H1 (cell line): ENCODE data around the gene C9orf40. TPM values are rescaled to one million over a fixed set of nuclear protein-coding genes. Genes with fewer than 3 reads are reported as not detected.

ENCODE experiments used
- CTCF ChIA-PET: fragments of 300-600 bp; sonication (Branson Sonifier 250); formaldehyde crosslinking; loops from one replicate; lab custom pipeline; 2021; ENCODE audit not compliant: partially characterized antibody; lab: Charles Lee
- POLR2A ChIA-PET: fragments of 300-600 bp; sonication (Branson Sonifier 250); formaldehyde crosslinking; loops from one replicate; lab custom pipeline; 2021; ENCODE audit warnings: inconsistent platforms; ENCODE audit not compliant: partially characterized antibody; lab: Charles Lee
- DNase-seq, 2 experiments: peaks; one replicate each; pipeline versions ENCODE4 v3.0.0 to v3.0.0-alpha.2; 2010 to 2022; ENCODE audit warnings: low spot score in 2 of 2, low read depth in 1 of 2, mixed read lengths in 1 of 2
- FAIRE-seq: peaks from 2 replicates; lab custom pipeline; 2011; peaks lifted over from hg19 to GRCh38; lab: Jason Lieb, UNC
- H2AFZ ChIP-seq: 2 replicates; pipeline ENCODE4 v1.8.1; 2012; ENCODE audit warnings: low read length, inconsistent platforms
- H2AK5ac ChIP-seq: 2 replicates; pipeline ENCODE4 v1.6.1; 2013; ENCODE audit warnings: low read depth, low read length
- H2BK120ac ChIP-seq: replicated peaks from 2 replicates; pipeline ENCODE3; 2013; ENCODE audit warnings: low read depth, low read length, inconsistent platforms
- H2BK12ac ChIP-seq: 2 replicates; pipeline ENCODE4 v1.6.1; 2013; ENCODE audit warnings: low read depth, low read length
- H2BK15ac ChIP-seq: 2 replicates; pipeline ENCODE4 v1.6.1; 2013; ENCODE audit warnings: low read length
- H2BK20ac ChIP-seq: 2 replicates; pipeline ENCODE4 v1.6.1; 2013; ENCODE audit warnings: low read length
- H2BK5ac ChIP-seq: 2 replicates; pipeline ENCODE4 v1.6.1; 2013; ENCODE audit warnings: low read depth, low read length
- H3K14ac ChIP-seq: 2 replicates; pipeline ENCODE4 v1.6.1; 2013; ENCODE audit warnings: inconsistent platforms; ENCODE audit not compliant: insufficient read length
- H3K18ac ChIP-seq: 2 replicates; pipeline ENCODE4 v1.6.1; 2013; ENCODE audit warnings: low read length; ENCODE audit errors: extremely low read depth
- H3K23ac ChIP-seq: 2 replicates; pipeline ENCODE4 v1.6.1; 2013; ENCODE audit warnings: inconsistent platforms; ENCODE audit not compliant: insufficient read length
- H3K23me2 ChIP-seq: 2 replicates; pipeline ENCODE4 v1.6.1; 2013; ENCODE audit warnings: low read depth, low read length
- H3K27ac ChIP-seq: 2 replicates; pipeline ENCODE4 v1.6.1; 2011; ENCODE audit warnings: low read depth, low read length, inconsistent platforms
- H3K27me3 ChIP-seq, 4 experiments: replicated peaks in 1 of 4; 1 replicate in 1 of 4; 2 replicates in 3 of 4; pipeline versions ENCODE4 v1.6.1 to v1.8.1; 2011 to 2013; ENCODE audit warnings: low read length in 3 of 4, mild to moderate bottlenecking in 3 of 4, inconsistent platforms in 2 of 4, mixed read lengths in 2 of 4, moderate library complexity in 1 of 4; ENCODE audit not compliant: control insufficient read depth in 3 of 4, insufficient read depth in 3 of 4; ENCODE audit errors: extremely low read depth in 1 of 4
- H3K36me3 ChIP-seq, 4 experiments: 2 replicates each; pipeline versions ENCODE4 v1.6.1 to v1.8.1; 2011 to 2013; ENCODE audit warnings: mild to moderate bottlenecking in 4 of 4, low read length in 3 of 4, moderate library complexity in 2 of 4, control low read depth in 1 of 4, inconsistent platforms in 1 of 4; ENCODE audit not compliant: insufficient read depth in 4 of 4, control insufficient read depth in 2 of 4
- H3K4ac ChIP-seq: replicated peaks from 2 replicates; pipeline ENCODE3; 2013; ENCODE audit warnings: low read length, low read depth, mixed read lengths, inconsistent platforms; ENCODE audit not compliant: insufficient read length
- H3K4me1 ChIP-seq, 4 experiments: replicated peaks in 1 of 4; 1 replicate in 1 of 4; 2 replicates in 3 of 4; pipeline versions ENCODE4 v1.6.1 to v1.8.1; 2011 to 2013; ENCODE audit warnings: low read length in 3 of 4, inconsistent platforms in 2 of 4, mixed read lengths in 1 of 4; ENCODE audit not compliant: insufficient read depth in 4 of 4, control insufficient read depth in 3 of 4
- H3K4me2 ChIP-seq, 2 experiments: 2 replicates each; pipeline versions ENCODE4 v1.6.1 to v1.8.1; 2011 to 2013; ENCODE audit warnings: low read depth in 2 of 2, low read length in 2 of 2, control low read depth in 1 of 2, inconsistent platforms in 1 of 2, mild to moderate bottlenecking in 1 of 2; ENCODE audit not compliant: insufficient read depth in 1 of 2
- H3K4me3 ChIP-seq, 4 experiments: fragments of 200-600, 300-600 bp in 1 of 4; sonication (generic), shearing (Covaris generic), sonication (Bioruptor Twin) in 1 of 4; 2 replicates each; pipeline versions ENCODE4 v1.5.1 to v1.8.1; 2011 to 2016; ENCODE audit warnings: low read length in 4 of 4, low read depth in 3 of 4, control low read depth in 2 of 4, inconsistent platforms in 2 of 4, mild to moderate bottlenecking in 2 of 4, mixed read lengths in 1 of 4, moderate library complexity in 1 of 4; ENCODE audit not compliant: insufficient read depth in 2 of 4; ENCODE audit errors: extremely low read depth in 1 of 4
- H3K56ac ChIP-seq: replicated peaks from 2 replicates; pipeline ENCODE3; 2013; ENCODE audit warnings: low read depth, mild to moderate bottlenecking, mixed read lengths, low read length, inconsistent platforms; ENCODE audit not compliant: insufficient read length
- H3K79me1 ChIP-seq: 2 replicates; pipeline ENCODE4 v1.6.1; 2013; ENCODE audit warnings: low read depth, low read length, control low read depth
- H3K79me2 ChIP-seq, 2 experiments: 2 replicates each; pipeline versions ENCODE4 v1.6.1 to v1.8.1; 2012 to 2013; ENCODE audit warnings: low read length in 2 of 2, mild to moderate bottlenecking in 2 of 2, inconsistent platforms in 1 of 2; ENCODE audit not compliant: insufficient read depth in 2 of 2, control insufficient read depth in 1 of 2
- H3K9ac ChIP-seq, 4 experiments: replicated peaks in 1 of 4; 1 replicate in 1 of 4; 2 replicates in 3 of 4; pipeline versions ENCODE4 v1.6.1 to v1.8.1; 2011 to 2013; ENCODE audit warnings: low read depth in 3 of 4, low read length in 3 of 4, control low read depth in 2 of 4, mild to moderate bottlenecking in 2 of 4, moderate library complexity in 2 of 4, inconsistent platforms in 1 of 4; ENCODE audit errors: extremely low read depth in 1 of 4
- H3K9me3 ChIP-seq, 2 experiments: 2 replicates each; pipeline versions ENCODE4 v1.6.1 to v1.8.1; 2012 to 2013; ENCODE audit warnings: mild to moderate bottlenecking in 2 of 2, moderate library complexity in 2 of 2, control low read depth in 1 of 2, inconsistent platforms in 1 of 2, low read depth in 1 of 2, low read length in 1 of 2, mixed read lengths in 1 of 2; ENCODE audit not compliant: insufficient read depth in 2 of 2
- H4K20me1 ChIP-seq, 2 experiments: replicated peaks in 1 of 2; 2 replicates each; pipeline versions ENCODE3 to v1.8.1; 2011 to 2013; ENCODE audit warnings: inconsistent platforms in 2 of 2, low read length in 2 of 2, mild to moderate bottlenecking in 1 of 2; ENCODE audit not compliant: insufficient read depth in 2 of 2, control insufficient read depth in 1 of 2
- H4K5ac ChIP-seq: 2 replicates; pipeline ENCODE4 v1.6.1; 2013; ENCODE audit warnings: low read length, low read depth, mixed read lengths, inconsistent platforms; ENCODE audit not compliant: insufficient read length
- H4K8ac ChIP-seq: 2 replicates; pipeline ENCODE4 v1.8.0; 2013; ENCODE audit warnings: mild to moderate bottlenecking, moderate library complexity, low read length, inconsistent platforms; ENCODE audit not compliant: insufficient read depth; ENCODE audit errors: extremely low read depth
- H4K91ac ChIP-seq: replicated peaks from 2 replicates; pipeline ENCODE3; 2013; ENCODE audit warnings: low read length, mixed read lengths, inconsistent platforms; ENCODE audit not compliant: insufficient read length
- CBX5 ChIP-seq: fragments of 300-800, 300-1000 bp; sonication (generic); IDR thresholded peaks from 2 replicates; pipeline ENCODE4 v1.7.1; 2016; ENCODE audit warnings: antibody characterized with exemption, low read length, low read depth
- CEBPB ChIP-seq: IDR thresholded peaks from 2 replicates; pipeline ENCODE4 v1.6.1; 2012; ENCODE audit warnings: low read depth, low read length
- CHD2 ChIP-seq: IDR thresholded peaks from 2 replicates; pipeline ENCODE4 v1.6.1; 2012; ENCODE audit warnings: low read length, improper control_type of control experiment
- CTBP2 ChIP-seq: IDR thresholded peaks from 2 replicates; pipeline ENCODE4 v1.7.0; 2011; ENCODE audit warnings: borderline replicate concordance, mild to moderate bottlenecking, moderate library complexity, mixed read lengths, low read length; ENCODE audit not compliant: insufficient read depth, insufficient read length
- HDAC6 ChIP-seq: IDR thresholded peaks from one replicate; pipeline ENCODE4 v1.7.1; 2012; ENCODE audit warnings: low read depth, mild to moderate bottlenecking, inconsistent platforms, low read length, moderate library complexity
- JUND ChIP-seq: IDR thresholded peaks from 2 replicates; pipeline ENCODE4 v1.6.1; 2011; ENCODE audit warnings: mild to moderate bottlenecking, improper control_type of control experiment, low read length
- KDM1A ChIP-seq: fragments of 200-600, 300-600 bp; sonication (generic); IDR thresholded peaks from 2 replicates; pipeline ENCODE4 v1.7.1; 2016; ENCODE audit warnings: mild to moderate bottlenecking, low read length, borderline replicate concordance
- KDM4A ChIP-seq: IDR thresholded peaks from one replicate; pipeline ENCODE4 v1.7.1; 2012; ENCODE audit warnings: low read depth, mild to moderate bottlenecking, moderate library complexity, low read length, inconsistent platforms; ENCODE audit not compliant: severe bottlenecking
- MAFK ChIP-seq: IDR thresholded peaks from 2 replicates; pipeline ENCODE4 v1.6.1; 2012; ENCODE audit warnings: low read depth, mild to moderate bottlenecking, improper control_type of control experiment, low read length
- POLR2AphosphoS5 ChIP-seq: IDR thresholded peaks from 2 replicates; pipeline ENCODE4 v1.6.1; 2011; ENCODE audit warnings: low read depth, low read length
- POU5F1 ChIP-seq: IDR thresholded peaks from 2 replicates; pipeline ENCODE4 v1.6.1; 2011; ENCODE audit warnings: low read depth, mild to moderate bottlenecking, low read length, moderate library complexity
- SIX5 ChIP-seq: IDR thresholded peaks from 2 replicates; pipeline ENCODE4 v1.6.1; 2011; ENCODE audit warnings: mild to moderate bottlenecking, low read depth, low read length
- SP1 ChIP-seq: IDR thresholded peaks from 2 replicates; pipeline ENCODE4 v1.6.1; 2011; ENCODE audit warnings: low read depth, low read length
- SUZ12 ChIP-seq: fragments of 200-600 bp; sonication (generic); IDR thresholded peaks from 2 replicates; pipeline ENCODE4 v1.6.1; 2012; ENCODE audit warnings: mild to moderate bottlenecking, inconsistent platforms, low read length, moderate library complexity, mixed read lengths
- WGBS, 2 experiments: shearing (Covaris generic) in 1 of 2; methylation state at CpG; one replicate each; pipeline versions ENCODE4 v1.1.6 to v1.1.7; 2013 to 2015; ENCODE audit warnings: low lambda C conversion rate in 2 of 2, mixed read lengths in 2 of 2, inconsistent platforms in 1 of 2, low coverage in 1 of 2, missing lambda C conversion rate in 1 of 2; ENCODE audit not compliant: insufficient replicate concordance in 2 of 2, insufficient coverage in 1 of 2, insufficient read length in 1 of 2; ENCODE audit errors: extremely low coverage in 1 of 2, missing lambda C conversion rate in 1 of 2; 5-methylcytosine and 5-hydroxymethylcytosine counted together
- polyA plus RNA-seq, 7 experiments: library from polyadenylated mRNA; depleted of rRNA in 3 of 7; stranded (reverse) in 5 of 7; unstranded in 2 of 7; fragments of >200 nt in 5 of 7; fragments of 200-250 nt in 2 of 7; gene quantifications; 1 replicate in 5 of 7; 2 replicates in 1 of 7; 4 replicates in 1 of 7; pipeline versions ENCODE4 v1.2.1 to v1.2.3, GENCODE V29; 2011 to 2013; ENCODE audit warnings: missing spikeins in 2 of 7, mixed read lengths in 2 of 7
- total RNA-seq: library from RNA; stranded (reverse); fragmentation: NEBNext Ultra II Directional; extraction: Animal tissue kit (Norgen Biotek cat#: 25700); gene quantifications from 2 replicates; pipeline ENCODE4 v1.2.1, GENCODE V29; 2021
- TF ChIP-seq, protein P1 (sequence below): IDR thresholded peaks from 2 replicates; pipeline ENCODE4 v1.6.1; 2011; ENCODE audit warnings: low read length, improper control_type of control experiment

C9orf40 gene
- total and polyA plus RNA-seq, 2 of the 8 experiments (the other 6 are each of a cell fraction or from before 2014, with no cell fraction given), result 3.6 to 11.2 TPM

DNA sequence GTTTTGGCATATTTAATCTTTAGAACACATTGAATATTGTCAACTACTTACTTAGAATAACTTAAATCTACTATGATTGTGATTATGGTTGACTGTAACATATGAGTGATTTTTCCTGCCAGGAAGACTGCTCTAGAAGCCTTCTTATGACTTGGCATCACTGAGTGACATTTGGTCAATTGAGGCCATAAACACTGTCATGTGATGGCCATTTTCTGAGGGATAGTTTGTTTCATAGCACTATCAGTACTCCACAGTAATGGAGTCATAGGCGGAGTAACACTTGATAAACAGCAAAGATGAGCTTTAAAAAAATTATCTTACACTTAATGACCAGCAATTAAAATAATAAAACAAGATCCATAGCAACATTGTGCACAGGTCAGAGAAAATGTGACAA, 31.0 kb downstream of the C9orf40 start:
- H2BK15ac ChIP-seq, result no peak overlapping the region
- H2AFZ ChIP-seq, result no peak overlapping the region
- no peak overlapping the region for H3K14ac ChIP-seq
- H3K79me1 ChIP-seq, result no peaks in the 10 kb centered on the region
- H3K4ac ChIP-seq, result no peak overlapping the region
- H2AK5ac ChIP-seq, result no peak overlapping the region
- no peak overlapping the region for H3K9ac ChIP-seq
- H3K23me2 ChIP-seq, result no peaks in the 10 kb centered on the region
- H2BK12ac ChIP-seq, result no peak overlapping the region
- CTCF ChIA-PET, result interaction anchor here (0.9 kb wide), 2 partner anchors 19 to 108 kb away, joined by 3 to 4 read pairs; no protein-coding TSS in a partner anchor
- H3K27me3 ChIP-seq, result no peaks in the 10 kb centered on the region
- no peak for DNase-seq
- H3K4me1 ChIP-seq, result peaks cover 0 to 5% (median 0%) of the 10 kb centered on the region in 4 experiments; a peak in 2 of 7 replicates
- WGBS, 2 experiments, result 24% methylated on average over 1 of the region's 1 CpG; no CpG with 5 or more reads in 1 of the 2 experiments
- H4K20me1 ChIP-seq, result no peaks in the 10 kb centered on the region
- H2BK120ac ChIP-seq, result no peak overlapping the region
- H3K27ac ChIP-seq, result no peak overlapping the region
- no peak overlapping the region for H2BK5ac ChIP-seq
- H3K36me3 ChIP-seq, result no peaks in the 10 kb centered on the region
- POLR2A ChIA-PET, result no interaction called here
- H3K4me3 ChIP-seq, result no peak overlapping the region
- no peak overlapping the region for H4K91ac ChIP-seq
- H4K5ac ChIP-seq, result no peak overlapping the region
- no peak overlapping the region for H2BK20ac ChIP-seq
- H3K18ac ChIP-seq, result no peak overlapping the region
- H3K9me3 ChIP-seq, result no peaks in the 10 kb centered on the region
- no peak overlapping the region for H4K8ac ChIP-seq
- H3K23ac ChIP-seq, result no peak overlapping the region
- no peak overlapping the region for H3K4me2 ChIP-seq
- H3K56ac ChIP-seq, result no peak overlapping the region
- H3K79me2 ChIP-seq, result no peaks in the 10 kb centered on the region
- FAIRE-seq, result no peak
- TF ChIP-seq SP1 (no peak), POU5F1 (no peak), CTBP2 (no peak), MAFK (no peak), KDM4A (no peak), KDM1A (no peak), CHD2 (no peak), CBX5 (no peak), CEBPB (no peak), SUZ12 (no peak), HDAC6 (no peak), JUND (no peak), POLR2AphosphoS5 (no peak), SIX5 (no peak)
- TF ChIP-seq, protein P1, sequence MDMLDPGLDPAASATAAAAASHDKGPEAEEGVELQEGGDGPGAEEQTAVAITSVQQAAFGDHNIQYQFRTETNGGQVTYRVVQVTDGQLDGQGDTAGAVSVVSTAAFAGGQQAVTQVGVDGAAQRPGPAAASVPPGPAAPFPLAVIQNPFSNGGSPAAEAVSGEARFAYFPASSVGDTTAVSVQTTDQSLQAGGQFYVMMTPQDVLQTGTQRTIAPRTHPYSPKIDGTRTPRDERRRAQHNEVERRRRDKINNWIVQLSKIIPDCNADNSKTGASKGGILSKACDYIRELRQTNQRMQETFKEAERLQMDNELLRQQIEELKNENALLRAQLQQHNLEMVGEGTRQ, result no peak
